Prostate gland (tissue), 2 donors: ENCODE results near the gene CLDN6. TPM values are rescaled to one million over a fixed set of nuclear protein-coding genes. Genes with fewer than 3 reads are reported as not detected.
"Not testable (repeated sequence)": the region's sequence is repeated elsewhere in the genome, so short reads cannot be mapped to it uniquely, and the experiment has no call there.

ENCODE experiments used
- DNase-seq: peaks from one replicate; pipeline ENCODE4 v3.0.0-alpha.2; 2019; ENCODE audit warnings: low spot score
- H3K27ac ChIP-seq, 2 donors: fragments of 200-600 bp; sonication (generic); 2 replicates each; pipeline ENCODE4 v1.5.1; 2017 to 2019
- H3K27me3 ChIP-seq: fragments of 200-600 bp; sonication (generic); replicated peaks from 2 replicates; pipeline ENCODE4 v1.5.1; 2019; ENCODE audit not compliant: insufficient read depth
- H3K36me3 ChIP-seq, 2 donors: fragments of 200-600 bp; sonication (generic); 1 replicate in 1 of 2; 2 replicates in 1 of 2; pipeline versions ENCODE4 v1.5.1 to v1.8.1; 2017 to 2019
- H3K4me1 ChIP-seq: fragments of 200-600 bp; sonication (generic); replicated peaks from 2 replicates; pipeline ENCODE4 v1.5.1; 2019
- H3K4me3 ChIP-seq, 2 donors: fragments of 200-600 bp; sonication (generic); 2 replicates each; pipeline ENCODE4 v1.5.1; 2017 to 2019
- H3K9me3 ChIP-seq: fragments of 200-600 bp; sonication (generic); 2 replicates; pipeline ENCODE4 v1.5.1; 2017
- POLR2A ChIP-seq: fragments of 450-650 bp; IDR thresholded peaks from one replicate; pipeline ENCODE4 v1.6.1; 2016; ENCODE audit warnings: antibody characterized with exemption, mild to moderate bottlenecking
- POLR2AphosphoS5 ChIP-seq: sonication (generic); formaldehyde crosslinking; IDR thresholded peaks from one replicate; pipeline ENCODE4 v1.6.1; 2017; ENCODE audit warnings: antibody characterized with exemption
- WGBS: methylation state at CpG from one replicate; pipeline ENCODE4 v1.1.5; 2018; 5-methylcytosine and 5-hydroxymethylcytosine counted together
- intact Hi-C: fragments of 100-400 bp; cut with DNase I; formaldehyde crosslinking; loops from one replicate; pipeline ENCODE4 v1.14.2; 2022
- total RNA-seq, 2 donors: library from RNA; depleted of rRNA; stranded (reverse); fragments of >200 nt; gene quantifications; one replicate each; pipeline ENCODE4 v1.1.0, GENCODE V29; 2016
- TF ChIP-seq, protein P1 (sequence below), 4 experiments: fragments of 200-600 bp in 2 of 4; fragments of 450-650 bp in 2 of 4; sonication (generic) in 2 of 4; IDR thresholded peaks; 1 replicate in 3 of 4; 2 replicates in 1 of 4; pipeline ENCODE4 v1.5.1; 2016 to 2019; ENCODE audit warnings: antibody characterized with exemption in 4 of 4, mild to moderate bottlenecking in 2 of 4, moderate library complexity in 2 of 4

Gene CLDN6
- total RNA-seq, 2 donors from 2014 or later = 0.14 TPM; not detected in 1

DNA sequence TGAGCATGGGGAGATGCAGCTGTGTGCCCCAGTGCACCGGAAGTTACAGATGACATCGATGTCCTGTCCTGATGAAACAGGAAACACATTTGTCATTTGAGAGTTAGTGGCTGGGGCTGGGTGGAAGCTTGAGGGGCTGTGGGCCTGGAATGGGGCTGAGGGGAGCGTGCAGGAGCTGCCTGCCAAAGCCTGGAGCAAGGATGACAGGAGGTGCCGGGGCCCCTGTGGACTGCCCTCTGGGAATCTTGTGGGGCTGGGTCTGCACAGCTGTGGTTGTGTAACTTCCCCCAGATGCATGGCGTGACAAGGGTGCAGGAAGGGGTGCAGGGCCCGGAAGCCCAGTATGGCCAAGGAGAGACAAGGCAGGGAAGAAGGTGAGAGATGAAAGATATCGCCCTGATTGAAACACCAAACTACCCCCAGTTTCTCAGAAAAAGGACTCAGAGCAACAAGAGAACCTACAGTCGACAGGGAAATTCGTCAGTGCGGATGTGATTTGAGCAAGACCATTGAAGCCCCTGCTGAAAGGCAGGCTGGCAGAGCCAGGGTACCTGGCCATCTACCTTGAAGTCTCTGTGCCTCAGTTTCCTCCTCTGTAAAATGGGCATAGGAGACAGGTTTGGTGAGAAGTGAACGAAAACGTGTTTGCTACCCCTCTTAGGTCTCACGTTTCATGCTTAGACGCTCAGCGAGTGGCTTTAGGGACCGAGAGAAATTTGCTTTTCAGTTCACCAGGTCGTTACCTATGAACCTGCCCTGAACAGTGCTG lies 37.2 kb upstream of the CLDN6 start:
- WGBS = 80% methylated on average over 17 of the region's 17 CpGs

DNA sequence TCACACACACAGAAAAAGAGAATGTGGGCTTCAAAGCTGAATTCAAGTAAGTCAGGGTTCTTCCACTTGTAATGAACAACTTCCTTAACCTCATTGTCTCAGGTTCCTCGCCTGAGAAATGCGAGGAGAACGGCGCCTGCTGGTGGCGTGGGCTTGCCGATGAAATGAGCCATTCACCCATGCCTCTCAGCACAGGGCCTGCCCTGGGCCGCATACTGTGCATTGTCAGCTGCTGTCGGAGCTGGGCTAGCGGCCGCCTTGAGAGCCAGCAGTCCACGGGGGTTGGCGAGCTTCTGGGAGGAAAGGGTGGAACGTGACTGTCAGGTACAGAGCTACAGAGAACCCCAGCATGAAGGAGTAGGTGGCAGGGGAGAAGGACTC lies 35.3 kb upstream of the CLDN6 start:
- H3K27me3 ChIP-seq, H3K36me3 ChIP-seq, H3K4me3 ChIP-seq, H3K9me3 ChIP-seq, H3K27ac ChIP-seq, DNase-seq, H3K4me1 ChIP-seq, intact Hi-C loops: not testable (repeated sequence)
- 83% methylated on average over 11 of the region's 13 CpGs for WGBS

More for the DNA sequence above, 37.2 kb upstream of the CLDN6 start:
- Histone ChIP-seq H3K27ac (no peak overlapping the region), H3K4me3 (no peak overlapping the region), H3K4me1 (peaks cover 7% of the 10 kb centered on the region), H3K9me3 (no peaks in the 10 kb centered on the region), H3K36me3 (no peaks in the 10 kb centered on the region), H3K27me3 (no peaks in the 10 kb centered on the region)
- intact Hi-C loops = loop anchor here (5.0 kb wide), 1 partner anchor 72 kb away; no protein-coding TSS in a partner anchor
- TF ChIP-seq, protein P1, sequence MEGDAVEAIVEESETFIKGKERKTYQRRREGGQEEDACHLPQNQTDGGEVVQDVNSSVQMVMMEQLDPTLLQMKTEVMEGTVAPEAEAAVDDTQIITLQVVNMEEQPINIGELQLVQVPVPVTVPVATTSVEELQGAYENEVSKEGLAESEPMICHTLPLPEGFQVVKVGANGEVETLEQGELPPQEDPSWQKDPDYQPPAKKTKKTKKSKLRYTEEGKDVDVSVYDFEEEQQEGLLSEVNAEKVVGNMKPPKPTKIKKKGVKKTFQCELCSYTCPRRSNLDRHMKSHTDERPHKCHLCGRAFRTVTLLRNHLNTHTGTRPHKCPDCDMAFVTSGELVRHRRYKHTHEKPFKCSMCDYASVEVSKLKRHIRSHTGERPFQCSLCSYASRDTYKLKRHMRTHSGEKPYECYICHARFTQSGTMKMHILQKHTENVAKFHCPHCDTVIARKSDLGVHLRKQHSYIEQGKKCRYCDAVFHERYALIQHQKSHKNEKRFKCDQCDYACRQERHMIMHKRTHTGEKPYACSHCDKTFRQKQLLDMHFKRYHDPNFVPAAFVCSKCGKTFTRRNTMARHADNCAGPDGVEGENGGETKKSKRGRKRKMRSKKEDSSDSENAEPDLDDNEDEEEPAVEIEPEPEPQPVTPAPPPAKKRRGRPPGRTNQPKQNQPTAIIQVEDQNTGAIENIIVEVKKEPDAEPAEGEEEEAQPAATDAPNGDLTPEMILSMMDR (IDR thresholded peaks at IDR 0.05) = no peak
- TF ChIP-seq POLR2A (no peak), POLR2AphosphoS5 (no peak)
- DNase-seq = no peak

DNA sequence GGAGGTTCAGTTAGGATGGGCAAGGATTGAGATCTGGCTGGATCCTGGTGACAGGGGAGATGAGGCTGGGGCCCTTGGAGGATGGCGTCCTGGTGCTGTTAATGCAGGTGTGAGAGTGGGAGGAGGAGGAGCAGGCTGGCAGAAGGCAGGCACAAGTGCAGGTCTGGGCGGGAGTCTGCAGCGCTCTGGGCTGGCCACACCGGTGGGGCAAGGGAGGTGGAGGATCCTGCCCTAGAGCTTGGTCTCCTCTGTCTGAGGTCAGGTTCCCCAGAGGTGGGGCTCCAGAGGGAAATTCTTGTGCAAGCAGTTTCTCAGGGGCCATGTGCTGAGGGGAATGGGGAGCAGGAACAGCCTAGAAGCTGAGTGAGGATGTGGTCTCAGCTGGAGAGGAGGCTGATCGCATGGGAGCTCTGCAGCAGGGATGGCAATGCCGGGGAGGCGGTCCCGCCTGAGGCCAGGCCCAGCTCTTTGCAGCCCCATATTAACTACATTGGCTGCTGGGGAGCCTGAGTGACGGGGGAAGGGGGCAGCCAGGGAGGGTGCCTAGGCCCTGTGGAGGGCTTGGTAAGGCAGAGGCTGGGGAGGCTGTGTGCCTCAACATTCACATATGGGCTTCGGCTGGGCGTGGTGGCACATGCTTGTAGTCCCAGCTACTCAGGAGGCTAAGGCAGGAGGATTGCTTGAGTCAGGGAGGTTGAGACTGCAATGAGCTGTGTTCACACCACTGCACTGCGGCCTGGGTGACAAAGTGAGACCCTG lies 34.8 kb upstream of the CLDN6 start:
- H3K4me3 ChIP-seq, H3K27me3 ChIP-seq, intact Hi-C loops, H3K9me3 ChIP-seq, H3K4me1 ChIP-seq, H3K36me3 ChIP-seq, H3K27ac ChIP-seq, DNase-seq: not testable (repeated sequence)
- WGBS = 75% methylated on average over 11 of the region's 12 CpGs

DNA sequence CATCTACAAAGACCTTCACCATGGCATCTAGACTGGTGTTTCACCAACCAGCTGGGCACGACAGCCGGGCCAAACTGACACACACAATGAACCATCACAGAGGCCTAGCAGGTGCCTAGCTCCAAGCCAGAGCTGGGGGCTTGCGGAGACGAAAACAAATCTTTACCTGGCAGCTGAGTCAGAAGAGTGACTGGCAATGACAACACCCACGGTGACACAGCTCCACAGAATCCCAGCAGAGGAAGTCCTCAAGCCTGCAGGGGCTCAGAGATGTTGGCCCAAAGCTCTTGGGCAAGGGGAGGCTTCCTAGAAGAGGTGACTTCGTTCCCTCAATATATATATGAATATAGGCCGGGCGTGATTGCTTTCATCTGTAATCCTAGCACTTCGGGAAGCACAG lies 33.5 kb upstream of the CLDN6 start:
- intact Hi-C loops = no loop called here
- Histone ChIP-seq H3K9me3 (no peaks in the 10 kb centered on the region), H3K27me3 (no peaks in the 10 kb centered on the region), H3K4me3 (no peak overlapping the region), H3K4me1 (peaks cover 2% of the 10 kb centered on the region), H3K36me3 (no peaks in the 10 kb centered on the region), H3K27ac (no peak overlapping the region)
- TF ChIP-seq, protein P1 (IDR thresholded peaks at IDR 0.05) = no peak
- DNase-seq = no peak
- WGBS = 88% methylated on average over 9 of the region's 9 CpGs

DNA sequence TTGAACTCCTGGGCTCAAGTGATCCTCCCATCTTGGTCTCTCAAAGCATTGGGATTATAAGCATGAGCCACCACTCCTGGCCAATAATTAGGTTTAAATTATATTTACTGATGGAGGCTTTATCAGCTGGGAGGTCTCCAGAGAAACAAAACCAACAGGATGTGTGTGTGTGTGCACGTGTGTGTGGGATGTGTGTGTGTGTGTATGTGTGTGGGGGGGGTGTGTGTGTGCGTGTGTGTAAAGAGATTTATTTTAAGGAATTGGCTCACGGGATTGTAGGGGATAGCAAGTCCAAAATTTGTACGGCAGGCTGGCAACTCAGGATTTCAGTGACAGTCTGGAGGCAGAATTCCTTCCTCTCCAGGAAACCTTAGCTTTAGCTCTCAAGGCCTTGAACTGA lies 33.0 kb upstream of the CLDN6 start:
- Histone ChIP-seq H3K9me3 (no peaks in the 10 kb centered on the region), H3K27ac (no peak overlapping the region), H3K36me3 (no peaks in the 10 kb centered on the region), H3K4me1 (peaks cover 7% of the 10 kb centered on the region), H3K4me3 (no peak overlapping the region), H3K27me3 (peaks cover under 1% of the 10 kb centered on the region)
- 45% methylated on average over 4 of the region's 4 CpGs for WGBS
- TF ChIP-seq POLR2AphosphoS5 = no peak
- DNase-seq = no peak
- intact Hi-C loops = no loop called here

DNA sequence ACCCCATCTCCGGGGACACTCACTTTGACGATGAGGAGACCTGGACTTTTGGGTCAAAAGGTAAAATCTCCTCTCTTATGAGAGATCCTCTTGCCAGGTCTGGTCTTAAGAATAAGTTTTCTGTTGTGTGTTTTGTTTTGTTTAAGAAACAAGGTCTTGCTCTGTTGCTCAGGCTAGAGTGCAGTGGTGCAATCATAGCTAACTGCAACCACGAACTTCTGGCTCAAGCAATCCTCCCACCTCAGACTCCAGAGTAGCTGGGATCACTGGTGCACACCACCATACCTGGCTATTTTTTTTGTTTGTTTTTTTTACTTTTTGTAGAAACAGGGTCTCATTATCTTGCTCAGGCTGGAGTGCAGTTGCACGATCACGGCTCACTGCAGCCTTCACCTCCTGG lies 32.5 kb upstream of the CLDN6 start:
- WGBS = 82% methylated on average over 5 of the region's 5 CpGs
- H3K9me3 ChIP-seq = no peaks in the 10 kb centered on the region
- DNase-seq = no peak
- no peak overlapping the region for H3K4me3 ChIP-seq
- H3K4me1 ChIP-seq = peaks cover 10% of the 10 kb centered on the region
- TF ChIP-seq, protein P1 (IDR thresholded peaks at IDR 0.05) = no peak
- no peak for TF ChIP-seq POLR2A
- TF ChIP-seq POLR2AphosphoS5 = no peak
- no peaks in the 10 kb centered on the region for H3K36me3 ChIP-seq
- H3K27ac ChIP-seq = no peak overlapping the region
- intact Hi-C loops = no loop called here
- peaks cover 2% of the 10 kb centered on the region for H3K27me3 ChIP-seq
